Measurements from ENCODE around the gene SNX12. TPM values are rescaled to one million over a fixed set of nuclear protein-coding genes. Genes with fewer than 3 reads are reported as not detected.

Gene SNX12
- polyA plus RNA-seq, 1 donor from 2014 or later, result 2.3 TPM

DNA sequence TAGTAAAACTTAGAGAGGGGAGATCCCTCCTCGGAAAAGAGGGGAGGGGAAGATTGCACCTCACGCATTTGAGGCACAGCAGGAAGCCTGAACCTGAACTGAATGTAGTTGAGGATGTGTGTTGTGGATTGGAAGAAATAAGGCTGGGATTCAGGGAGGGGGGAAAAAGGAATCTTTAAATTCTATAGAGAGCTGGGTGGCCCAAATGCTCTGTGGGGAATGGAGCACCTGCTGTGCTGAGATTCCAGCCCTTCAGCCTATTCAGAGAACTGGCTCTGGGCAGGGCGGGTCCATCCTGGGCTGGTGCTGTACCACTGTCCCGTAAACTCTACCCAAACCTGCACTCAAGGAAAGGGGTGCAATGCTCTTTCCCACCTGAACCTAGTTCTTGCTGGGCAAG, 31.6 kb upstream of the SNX12 start:
- peaks cover 19 to 35% (median 25%) of the 10 kb centered on the region in 3 donors for H3K4me1 Mint-ChIP-seq

DNA sequence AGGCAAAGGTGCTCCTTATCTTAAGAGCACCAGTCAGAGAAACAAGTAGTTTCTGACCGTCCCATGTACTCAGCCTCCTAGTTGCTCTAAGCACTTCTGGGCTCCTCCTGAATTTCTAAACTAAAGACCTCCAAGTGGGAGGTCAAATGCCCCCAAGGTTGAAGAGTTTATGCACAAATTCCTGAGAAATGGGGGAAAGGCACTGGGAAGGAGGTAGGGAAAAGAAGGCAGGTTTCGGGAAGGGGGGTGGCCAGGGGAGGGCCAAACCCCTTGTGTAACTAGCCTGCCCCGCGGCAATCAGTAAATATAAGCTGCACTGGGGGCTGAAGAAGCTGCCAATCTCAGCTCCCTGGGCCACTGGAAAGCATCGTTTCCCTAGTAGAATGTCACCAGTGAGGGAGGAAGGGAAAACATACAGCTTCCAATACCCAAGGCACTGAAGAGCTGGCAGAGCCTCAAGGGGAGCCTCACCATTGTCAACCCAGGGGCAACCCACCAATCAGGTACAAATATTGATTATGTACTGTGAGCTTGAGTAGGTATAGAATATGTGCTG, 30.9 kb upstream of the SNX12 start:
- H3K27ac Mint-ChIP-seq, result peak overlapping the region in 2 of 3 donors; percentile 9 to 95
- peaks cover 16 to 29% (median 22%) of the 10 kb centered on the region in 3 donors for H3K4me1 Mint-ChIP-seq

More for the DNA sequence above, 31.6 kb upstream of the SNX12 start:
- H3K36me3 Mint-ChIP-seq, result no peaks in the 10 kb centered on the region
- peaks cover 3% of the 10 kb centered on the region for H3K27me3 Mint-ChIP-seq
- no peaks in the 10 kb centered on the region for H3K9me3 Mint-ChIP-seq
- H3K4me3 Mint-ChIP-seq, result no peak overlapping the region
- no peak overlapping the region for H3K27ac Mint-ChIP-seq

DNA sequence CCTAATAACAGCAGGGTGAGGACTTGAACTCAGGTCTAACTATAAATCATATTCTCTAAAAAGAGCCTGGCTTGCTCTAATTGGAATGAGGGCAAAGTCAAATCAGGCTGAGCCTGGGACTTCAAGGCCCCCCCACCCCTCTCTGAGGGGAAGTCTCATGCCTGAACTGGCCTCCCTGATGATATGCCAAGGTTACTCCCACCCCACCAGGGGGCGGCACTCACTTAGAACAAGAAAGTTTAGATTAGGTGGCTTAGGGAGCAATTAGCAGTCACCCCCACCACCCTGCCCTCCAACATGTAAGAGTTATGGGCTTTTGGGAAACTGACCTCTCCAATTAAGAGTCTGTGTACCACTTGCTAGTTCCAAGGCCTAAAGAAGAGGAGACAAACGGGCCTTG, 30.2 kb upstream of the SNX12 start:
- H3K4me1 Mint-ChIP-seq, result peaks cover 10 to 25% (median 16%) of the 10 kb centered on the region in 3 donors
- H3K36me3 Mint-ChIP-seq, result no peaks in the 10 kb centered on the region
- no peaks in the 10 kb centered on the region for H3K9me3 Mint-ChIP-seq
- peak overlapping the region in 3 of 4 donors; percentile 2 to 84 (median 83) for H3K4me3 Mint-ChIP-seq
- no peaks in the 10 kb centered on the region for H3K27me3 Mint-ChIP-seq
- H3K27ac Mint-ChIP-seq, result peak overlapping the region in 2 of 3 donors; percentile 73 to 95

More for the DNA sequence above, 30.9 kb upstream of the SNX12 start:
- Mint-ChIP-seq H3K9me3 (no peaks in the 10 kb centered on the region), H3K4me3 (peak overlapping the region in 1 of 4 donors; percentile 83), H3K27me3 (peaks cover 3% of the 10 kb centered on the region), H3K36me3 (no peaks in the 10 kb centered on the region)

DNA sequence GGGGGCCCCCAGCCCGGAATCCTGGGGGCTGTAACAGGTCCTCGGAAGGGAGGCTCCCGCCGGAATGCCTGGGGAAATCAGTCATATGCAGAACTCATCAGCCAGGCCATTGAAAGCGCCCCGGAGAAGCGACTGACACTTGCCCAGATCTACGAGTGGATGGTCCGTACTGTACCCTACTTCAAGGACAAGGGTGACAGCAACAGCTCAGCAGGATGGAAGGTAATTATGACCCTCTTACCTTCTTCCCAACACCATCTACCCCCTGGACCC, 28.6 kb upstream of the SNX12 start:
- H3K36me3 Mint-ChIP-seq, result no peaks in the 10 kb centered on the region
- H3K9me3 Mint-ChIP-seq, result no peaks in the 10 kb centered on the region
- no peak overlapping the region for H3K27ac Mint-ChIP-seq
- H3K27me3 Mint-ChIP-seq, result no peaks in the 10 kb centered on the region
- H3K4me3 Mint-ChIP-seq, result peak overlapping the region; percentile 89 to 98 (median 94)
- H3K4me1 Mint-ChIP-seq, result peaks cover 9 to 19% (median 11%) of the 10 kb centered on the region in 3 donors

DNA sequence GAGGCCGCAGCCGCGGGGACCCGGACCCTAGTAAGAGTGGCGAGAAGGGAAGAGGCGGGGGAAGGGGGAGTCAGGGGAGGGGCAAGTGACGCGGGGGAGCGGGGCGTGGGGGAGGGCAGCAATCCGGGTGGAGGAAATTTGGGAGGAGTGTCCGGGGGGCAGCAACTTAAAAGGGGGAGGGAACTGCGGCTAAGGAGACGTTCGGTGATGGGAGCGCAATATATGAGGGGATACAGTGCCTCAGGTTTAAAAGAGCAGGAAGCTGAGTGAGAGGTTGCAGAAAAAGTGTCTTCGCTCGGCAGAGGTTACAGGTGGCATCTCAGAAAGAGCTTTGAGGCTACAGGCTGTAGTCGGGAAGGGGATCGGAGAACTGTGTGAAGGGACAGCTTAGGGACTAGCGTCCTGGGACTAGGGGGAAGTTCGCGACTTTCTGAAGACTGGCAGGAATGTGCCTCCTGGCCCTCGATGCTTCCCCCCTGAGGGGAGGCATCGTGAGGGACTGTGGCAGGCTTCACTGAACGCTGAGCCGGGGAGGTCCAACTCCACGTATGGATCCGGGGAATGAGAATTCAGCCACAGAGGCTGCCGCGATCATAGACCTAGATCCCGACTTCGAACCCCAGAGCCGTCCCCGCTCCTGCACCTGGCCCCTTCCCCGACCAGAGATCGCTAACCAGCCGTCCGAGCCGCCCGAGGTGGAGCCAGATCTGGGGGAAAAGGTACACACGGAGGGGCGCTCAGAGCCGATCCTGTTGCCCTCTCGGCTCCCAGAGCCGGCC, 28.0 kb upstream of the SNX12 start:
- no peaks in the 10 kb centered on the region for H3K36me3 Mint-ChIP-seq
- peaks cover 0 to 1% (median 0%) of the 10 kb centered on the region in 3 donors for H3K9me3 Mint-ChIP-seq
- peak overlapping the region; percentile 89 to 98 (median 94) for H3K4me3 Mint-ChIP-seq
- H3K4me1 Mint-ChIP-seq, result peaks cover 7 to 18% (median 11%) of the 10 kb centered on the region in 3 donors
- H3K27ac Mint-ChIP-seq, result peak overlapping the region; percentile 46 to 86 (median 64)
- H3K27me3 Mint-ChIP-seq, result no peaks in the 10 kb centered on the region

DNA sequence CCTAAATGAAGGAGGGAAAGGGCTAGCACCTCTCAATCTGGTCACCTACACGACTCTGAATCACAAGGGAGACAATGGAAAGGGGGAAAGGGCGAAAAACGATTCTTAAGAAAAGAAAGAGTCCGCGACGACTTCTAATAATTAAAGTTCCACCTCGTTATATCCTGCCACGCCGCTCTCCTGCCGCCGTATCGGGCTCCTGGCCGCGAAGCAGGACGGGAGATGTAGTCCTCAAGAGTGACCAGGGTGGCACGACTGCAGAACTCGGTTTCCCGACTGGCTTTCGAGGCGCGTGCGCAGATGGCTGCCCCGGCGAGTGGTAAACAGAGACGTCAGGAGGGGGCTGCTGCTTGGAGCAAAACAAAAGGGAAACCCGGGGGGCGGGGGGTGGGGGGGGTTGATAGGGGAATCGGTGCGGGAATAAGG, 27.4 kb upstream of the SNX12 start, which contains the start of gene FOXO4:
TSS of gene FOXO4 (plus strand) at position 297 of the 426 bp plus-strand sequence. CDS start 678 bp downstream, outside the sequence.
- Mint-ChIP-seq H3K27me3 (no peaks in the 10 kb centered on the region), H3K36me3 (no peaks in the 10 kb centered on the region), H3K4me3 (peak within 1 kb of the TSS; percentile 89 to 98 (median 94)), H3K4me1 (peaks cover 6 to 18% (median 11%) of the 10 kb centered on the region in 3 donors), H3K27ac (peak within 1 kb of the TSS; percentile 64 to 86 (median 76)), H3K9me3 (peaks cover 0 to 1% (median 0%) of the 10 kb centered on the region in 3 donors)

DNA sequence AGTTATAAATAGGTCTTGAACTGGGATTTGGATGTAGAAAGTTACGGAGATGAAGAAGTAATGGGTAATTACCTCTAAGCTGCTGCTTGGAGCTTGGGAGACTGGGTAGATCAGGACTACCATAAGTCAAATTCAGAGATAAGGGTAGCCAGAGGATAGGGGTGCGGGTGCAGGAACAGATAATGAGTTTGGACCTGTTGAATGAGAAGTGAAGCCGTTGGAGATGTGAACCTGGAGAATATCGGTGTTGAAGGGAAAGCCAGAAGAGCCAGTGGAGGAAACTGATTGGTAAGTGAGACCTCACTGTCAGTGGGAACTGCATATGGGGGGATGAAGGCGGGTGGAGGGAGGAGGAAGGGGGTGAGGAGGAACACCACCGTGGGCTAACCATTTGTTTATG, 26.9 kb upstream of the SNX12 start:
- Mint-ChIP-seq H3K27ac (peak overlapping the region; percentile 11 to 86 (median 64)), H3K27me3 (no peaks in the 10 kb centered on the region), H3K4me3 (peak overlapping the region; percentile 89 to 98 (median 94)), H3K9me3 (peaks cover 0 to 1% (median 0%) of the 10 kb centered on the region in 3 donors), H3K36me3 (no peaks in the 10 kb centered on the region), H3K4me1 (peaks cover 4 to 18% (median 11%) of the 10 kb centered on the region in 3 donors)

DNA sequence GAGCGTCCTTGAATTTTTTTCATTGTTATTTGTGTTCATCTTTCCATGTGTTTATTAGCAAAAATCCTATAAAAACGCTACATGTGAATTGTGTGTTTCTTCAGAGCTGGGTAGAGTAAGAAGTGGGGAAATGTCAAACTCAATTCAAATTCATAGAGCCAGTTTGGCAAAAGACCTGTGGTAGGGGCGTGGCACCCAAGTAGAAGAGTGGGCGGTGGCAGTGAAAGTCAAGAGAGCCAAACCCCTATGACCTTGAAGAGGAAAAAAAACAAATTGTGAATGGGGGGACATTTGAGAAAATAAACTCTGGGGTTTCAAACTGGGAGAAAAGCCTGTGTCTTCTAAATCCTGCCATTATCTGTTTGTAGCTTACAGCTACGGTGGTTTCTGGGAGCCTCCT, 23.1 kb upstream of the SNX12 start:
- Mint-ChIP-seq H3K36me3 (no peaks in the 10 kb centered on the region), H3K9me3 (peaks cover 0 to 1% (median 0%) of the 10 kb centered on the region in 3 donors), H3K27me3 (no peaks in the 10 kb centered on the region), H3K4me3 (no peak overlapping the region), H3K27ac (no peak overlapping the region), H3K4me1 (peaks cover 0 to 5% (median 4%) of the 10 kb centered on the region in 3 donors)

DNA sequence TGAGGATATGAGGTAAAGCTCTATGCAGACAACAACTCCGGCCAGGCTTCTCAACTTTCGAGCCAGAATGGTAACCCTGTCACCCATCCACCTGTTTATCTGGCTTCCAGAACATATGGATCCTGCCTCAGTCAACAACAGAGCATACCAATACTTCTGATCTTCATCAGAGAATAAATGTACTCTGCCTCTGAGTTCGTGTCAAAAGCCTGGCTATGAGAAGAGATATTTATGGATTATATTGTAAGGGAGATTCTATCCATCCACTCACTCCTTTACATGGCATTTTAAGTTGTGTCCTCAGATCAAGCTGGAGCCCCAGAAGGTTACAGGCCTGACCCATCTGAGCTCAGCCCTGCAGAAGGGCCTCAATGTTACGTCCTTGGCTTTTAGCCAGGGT, 17.8 kb upstream of the SNX12 start:
- no peaks in the 10 kb centered on the region for H3K4me1 Mint-ChIP-seq
- H3K9me3 Mint-ChIP-seq, result no peaks in the 10 kb centered on the region
- H3K27ac Mint-ChIP-seq, result no peak overlapping the region

DNA sequence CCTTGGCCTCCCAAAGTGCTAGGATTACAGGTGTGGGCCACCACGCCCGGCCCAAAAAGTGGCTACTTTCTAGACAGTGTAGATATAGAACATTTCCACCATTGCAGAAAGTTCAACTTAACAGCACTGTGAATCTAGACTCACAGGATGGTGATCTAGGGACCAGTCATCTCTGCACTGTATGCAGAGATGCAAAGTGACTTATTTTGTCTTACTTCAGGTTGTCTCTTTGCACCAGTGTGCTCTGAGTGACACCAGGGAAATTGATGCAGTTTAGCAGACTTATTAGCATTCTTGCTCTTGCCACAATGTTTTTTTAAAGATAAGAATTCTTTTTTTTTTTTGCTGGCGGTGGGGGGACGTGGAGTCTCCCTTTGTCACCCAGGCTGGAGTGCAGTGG, 14.7 kb upstream of the SNX12 start:
- Mint-ChIP-seq H3K9me3 (no peaks in the 10 kb centered on the region), H3K36me3 (no peaks in the 10 kb centered on the region), H3K4me3 (no peak overlapping the region)

More for the DNA sequence above, 17.8 kb upstream of the SNX12 start:
- no peaks in the 10 kb centered on the region for H3K36me3 Mint-ChIP-seq
- H3K27me3 Mint-ChIP-seq, result no peaks in the 10 kb centered on the region
- H3K4me3 Mint-ChIP-seq, result no peak overlapping the region

DNA sequence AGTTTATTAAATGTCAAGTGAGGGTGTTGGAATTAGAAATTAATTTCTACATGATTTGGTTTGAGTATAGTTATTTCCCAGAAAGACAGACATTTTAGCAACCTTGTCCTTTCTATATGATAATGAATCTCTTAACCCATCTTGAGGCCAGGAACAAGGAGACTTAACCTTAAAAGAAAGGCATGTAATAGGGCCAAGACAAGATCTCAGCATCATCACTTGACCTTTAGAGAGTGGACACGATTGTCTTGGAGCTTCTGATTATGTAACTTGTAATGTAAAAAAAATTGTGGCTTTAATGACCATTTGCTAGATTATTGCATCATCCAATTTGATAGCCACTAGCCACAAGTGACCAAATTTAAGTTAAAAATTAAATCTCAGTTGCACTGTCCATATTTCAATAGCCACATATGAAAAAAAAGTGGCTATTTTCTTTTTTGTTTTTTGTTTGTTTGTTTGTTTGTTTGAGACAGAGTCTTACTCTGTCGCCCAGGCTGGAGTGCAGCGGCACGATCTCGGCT, 14.1 kb upstream of the SNX12 start:
- Mint-ChIP-seq H3K9me3 (no peaks in the 10 kb centered on the region), H3K4me3 (no peak overlapping the region), H3K27me3 (no peaks in the 10 kb centered on the region), H3K27ac (no peak overlapping the region), H3K36me3 (no peaks in the 10 kb centered on the region), H3K4me1 (no peaks in the 10 kb centered on the region)

More for the DNA sequence above, 14.7 kb upstream of the SNX12 start:
- H3K27me3 Mint-ChIP-seq, result no peaks in the 10 kb centered on the region
- H3K4me1 Mint-ChIP-seq, result no peaks in the 10 kb centered on the region
- H3K27ac Mint-ChIP-seq, result no peak overlapping the region

DNA sequence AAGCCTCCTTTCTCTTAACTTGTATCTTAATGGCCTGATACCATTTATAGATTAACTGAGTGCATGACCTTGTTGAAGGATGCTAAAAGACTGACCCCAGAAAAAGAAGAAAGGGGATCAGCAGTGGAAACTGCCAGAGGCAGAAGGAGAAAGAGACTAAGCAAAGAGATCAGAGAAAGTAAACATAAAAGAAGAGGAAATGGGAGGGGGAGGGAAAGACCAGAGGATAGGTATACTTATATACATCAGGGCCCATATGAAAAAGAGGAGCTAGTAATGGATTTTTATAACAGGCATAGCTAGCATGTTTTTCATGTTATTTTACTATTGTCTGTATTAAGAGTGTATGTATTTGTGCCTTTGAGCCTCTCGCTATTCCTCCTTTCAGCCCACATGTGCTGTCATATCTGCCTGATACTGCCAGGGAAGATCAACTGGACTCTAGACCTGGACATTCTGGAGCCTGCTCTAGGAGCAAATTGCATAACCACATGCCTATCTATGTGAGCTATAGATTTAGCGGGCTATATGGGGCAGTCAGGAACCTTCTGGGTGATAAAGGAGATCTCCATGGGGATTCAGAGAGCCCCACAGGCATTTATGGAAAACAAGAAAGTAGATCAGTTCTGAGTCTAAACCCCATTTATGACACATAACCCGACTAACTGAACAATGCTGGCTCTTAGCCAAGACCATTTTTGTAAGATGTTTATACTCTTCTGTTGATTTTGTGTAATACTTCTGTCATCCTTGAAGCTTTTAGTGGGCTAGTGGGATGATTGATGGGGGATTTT, 13.4 kb upstream of the SNX12 start:
- Mint-ChIP-seq H3K9me3 (no peaks in the 10 kb centered on the region), H3K4me1 (no peaks in the 10 kb centered on the region), H3K27ac (no peak overlapping the region), H3K27me3 (no peaks in the 10 kb centered on the region), H3K4me3 (no peak overlapping the region), H3K36me3 (no peaks in the 10 kb centered on the region)

DNA sequence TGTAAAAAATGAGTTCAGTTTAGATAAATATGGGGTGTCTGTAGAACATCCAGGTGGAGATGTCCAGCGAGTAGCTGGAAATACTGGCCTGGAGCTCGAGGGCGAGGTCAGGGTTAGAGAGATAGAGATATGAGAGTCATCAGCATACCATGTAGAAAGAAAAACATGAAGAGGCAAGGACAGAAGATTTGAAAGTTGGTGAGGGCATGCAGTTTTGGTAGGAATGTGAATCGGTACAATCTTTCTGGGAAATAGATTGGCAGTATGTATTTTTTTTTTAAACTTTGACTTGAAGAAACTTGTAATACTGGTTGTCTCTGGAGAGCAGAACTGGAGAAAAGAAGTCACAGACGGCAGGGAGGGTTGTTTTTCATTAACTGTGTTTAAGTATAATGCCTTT, 2.4 kb upstream of the SNX12 start:
- no peak overlapping the region for H3K4me3 Mint-ChIP-seq

DNA sequence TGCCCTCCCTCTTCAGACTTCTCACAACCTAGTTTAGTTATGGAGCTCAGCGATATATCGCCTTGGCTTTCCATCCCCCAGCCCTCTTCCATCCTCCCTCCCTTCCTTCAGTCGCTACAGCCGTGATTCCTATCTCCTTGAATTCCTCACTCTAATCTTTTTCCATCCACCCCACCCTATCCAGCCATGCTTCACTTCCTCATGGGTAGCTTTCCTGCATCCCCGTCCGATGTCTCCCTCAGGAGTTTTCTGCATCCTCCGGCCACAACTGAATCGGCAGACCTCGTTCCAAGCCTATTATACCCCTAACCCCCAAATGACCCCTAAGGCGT, 456 bp downstream of the SNX12 start:
- H3K4me1 Mint-ChIP-seq, result peaks cover 6 to 18% (median 16%) of the 10 kb centered on the region in 3 donors
- peaks cover 4% of the 10 kb centered on the region for H3K27me3 Mint-ChIP-seq
- no peaks in the 10 kb centered on the region for H3K9me3 Mint-ChIP-seq
- H3K27ac Mint-ChIP-seq, result peak overlapping the region; percentile 86 to 96 (median 96)
- peak overlapping the region; percentile 87 to 96 (median 94) for H3K4me3 Mint-ChIP-seq
- H3K36me3 Mint-ChIP-seq, result no peaks in the 10 kb centered on the region

More for the DNA sequence above, 2.4 kb upstream of the SNX12 start:
- Mint-ChIP-seq H3K4me1 (peaks cover 5 to 16% (median 12%) of the 10 kb centered on the region in 3 donors), H3K36me3 (no peaks in the 10 kb centered on the region), H3K27ac (peak overlapping the region in 1 of 3 donors; percentile 1), H3K27me3 (peaks cover 12% of the 10 kb centered on the region), H3K9me3 (no peaks in the 10 kb centered on the region)

DNA sequence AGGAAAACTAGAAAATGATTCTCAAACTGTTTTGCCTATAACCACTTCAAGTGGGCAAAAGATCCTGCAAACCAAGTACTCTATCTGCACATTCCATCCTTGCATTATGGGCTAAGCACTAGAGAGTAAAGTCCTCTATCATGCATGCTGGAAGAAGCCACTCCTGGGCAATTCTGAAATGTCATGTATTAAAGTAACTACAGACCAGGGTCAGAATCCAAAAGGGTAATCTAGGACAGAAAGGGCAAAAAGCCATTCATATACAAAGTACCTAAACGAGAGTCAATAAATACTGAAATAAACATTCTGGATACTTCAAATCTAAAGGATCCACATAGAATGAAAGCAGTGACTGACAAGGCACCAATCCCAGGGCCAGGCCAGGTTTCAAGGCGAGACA, 1.0 kb downstream of the SNX12 start:
- peak overlapping the region; percentile 87 to 96 (median 94) for H3K4me3 Mint-ChIP-seq
- no peaks in the 10 kb centered on the region for H3K36me3 Mint-ChIP-seq

More for the DNA sequence above, 1.0 kb downstream of the SNX12 start:
- peaks cover 2% of the 10 kb centered on the region for H3K27me3 Mint-ChIP-seq
- peak overlapping the region in 1 of 3 donors; percentile 96 for H3K27ac Mint-ChIP-seq
- H3K4me1 Mint-ChIP-seq, result peaks cover 6 to 18% (median 16%) of the 10 kb centered on the region in 3 donors
- no peaks in the 10 kb centered on the region for H3K9me3 Mint-ChIP-seq
